T follicular helper cell (primary cell): ENCODE results near the gene NCCRP1.

Experiments
- DNase-seq: peaks from one replicate; pipeline ENCODE4 v3.0.0-alpha.2; 2020; ENCODE audit warnings: low read depth

Gene NCCRP1

GRCh38 chr19:39165857-39166256 lies 30.9 kb upstream of the NCCRP1 start:
- no peak for DNase-seq

- no peak for DNase-seq
Measured at GRCh38 chr19:39166571-39167391, 30.0 kb upstream of the NCCRP1 start.

- no peak for DNase-seq
Measured at GRCh38 chr19:39167461-39168257, 29.1 kb upstream of the NCCRP1 start.

GRCh38 chr19:39168258-39169142 lies 28.3 kb upstream of the NCCRP1 start:
- no peak for DNase-seq

- no peak for DNase-seq
Measured at GRCh38 chr19:39169143-39169810, 27.5 kb upstream of the NCCRP1 start.

GRCh38 chr19:39170386-39171231 lies 26.2 kb upstream of the NCCRP1 start:
- no peak for DNase-seq

- DNase-seq = no peak
Measured at GRCh38 chr19:39171479-39172465, 25.0 kb upstream of the NCCRP1 start.

GRCh38 chr19:39172700-39173501 lies 23.9 kb upstream of the NCCRP1 start:
- no peak for DNase-seq

GRCh38 chr19:39173502-39173991 lies 23.2 kb upstream of the NCCRP1 start:
- DNase-seq = no peak

GRCh38 chr19:39174142-39174541 lies 22.6 kb upstream of the NCCRP1 start:
- no peak for DNase-seq

- DNase-seq = no peak
Measured at GRCh38 chr19:39174558-39175544, 21.9 kb upstream of the NCCRP1 start.

GRCh38 chr19:39175564-39175963 lies 21.2 kb upstream of the NCCRP1 start:
- no peak for DNase-seq

GRCh38 chr19:39177110-39177699 lies 19.6 kb upstream of the NCCRP1 start:
- DNase-seq = no peak

- no peak for DNase-seq
Measured at GRCh38 chr19:39177736-39178135, 19.0 kb upstream of the NCCRP1 start.

- DNase-seq = no peak
Measured at GRCh38 chr19:39178296-39179006, 18.3 kb upstream of the NCCRP1 start.

- no peak for DNase-seq
Measured at GRCh38 chr19:39179754-39180153, 17.0 kb upstream of the NCCRP1 start.
